Retinal pigment epithelial cell (primary cell): ENCODE results near the gene TLR10.

Experiments
- DNase-seq: peaks from one replicate; pipeline ENCODE4 v3.0.0-alpha.2; 2010; ENCODE audit warnings: low read depth
- H3K4me3 ChIP-seq: 2 replicates; pipeline ENCODE4 v1.5.1; 2011; ENCODE audit warnings: mild to moderate bottlenecking, low read length, control low read depth, moderate library complexity
- TF ChIP-seq, protein P1 (sequence below): conservative IDR thresholded peaks from 2 replicates; pipeline ENCODE4 v1.5.1; 2011; ENCODE audit warnings: low read depth, low read length, control low read depth, inconsistent platforms

The TLR10 gene

DNA sequence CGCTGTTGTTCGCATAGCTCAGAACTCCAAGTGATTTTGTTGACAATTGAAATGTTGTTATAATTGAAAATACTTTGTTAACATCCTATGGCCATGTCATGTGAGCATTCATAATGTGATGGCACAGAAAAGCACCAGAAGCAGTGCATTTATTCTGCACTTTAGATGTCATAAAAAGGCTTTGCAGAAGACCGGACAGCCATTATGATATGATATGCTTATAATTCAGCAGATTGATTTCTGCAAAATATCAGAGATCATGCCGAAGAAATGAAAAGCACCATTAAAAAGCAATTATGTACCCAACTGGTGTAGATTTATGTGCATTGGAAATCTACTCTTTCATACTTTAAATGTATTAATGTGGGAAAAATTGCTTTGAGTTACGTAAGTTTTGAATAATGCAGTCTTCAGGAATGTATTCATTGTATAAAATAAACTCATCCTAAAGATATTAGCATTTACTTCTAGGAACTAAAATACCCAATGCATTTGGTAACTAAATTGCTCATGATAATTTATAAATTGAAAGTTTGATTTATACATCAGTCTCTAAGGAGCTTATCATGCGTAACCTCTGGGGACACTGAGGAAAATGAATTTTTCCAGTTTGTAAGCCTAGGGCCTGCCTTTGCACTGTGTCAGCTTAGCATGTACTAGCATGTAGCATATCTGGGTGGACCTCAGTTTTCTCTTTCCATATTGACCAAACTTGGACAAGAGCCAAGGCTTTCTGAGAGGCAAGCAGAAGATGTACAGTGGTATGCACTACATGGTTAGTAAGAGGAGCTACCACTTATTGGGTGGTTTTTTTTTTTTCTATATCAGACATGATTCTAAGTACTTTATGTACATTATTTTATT lies 43.6 kb downstream of the TLR10 start:
- DNase-seq: no peak
- TF ChIP-seq, protein P1, sequence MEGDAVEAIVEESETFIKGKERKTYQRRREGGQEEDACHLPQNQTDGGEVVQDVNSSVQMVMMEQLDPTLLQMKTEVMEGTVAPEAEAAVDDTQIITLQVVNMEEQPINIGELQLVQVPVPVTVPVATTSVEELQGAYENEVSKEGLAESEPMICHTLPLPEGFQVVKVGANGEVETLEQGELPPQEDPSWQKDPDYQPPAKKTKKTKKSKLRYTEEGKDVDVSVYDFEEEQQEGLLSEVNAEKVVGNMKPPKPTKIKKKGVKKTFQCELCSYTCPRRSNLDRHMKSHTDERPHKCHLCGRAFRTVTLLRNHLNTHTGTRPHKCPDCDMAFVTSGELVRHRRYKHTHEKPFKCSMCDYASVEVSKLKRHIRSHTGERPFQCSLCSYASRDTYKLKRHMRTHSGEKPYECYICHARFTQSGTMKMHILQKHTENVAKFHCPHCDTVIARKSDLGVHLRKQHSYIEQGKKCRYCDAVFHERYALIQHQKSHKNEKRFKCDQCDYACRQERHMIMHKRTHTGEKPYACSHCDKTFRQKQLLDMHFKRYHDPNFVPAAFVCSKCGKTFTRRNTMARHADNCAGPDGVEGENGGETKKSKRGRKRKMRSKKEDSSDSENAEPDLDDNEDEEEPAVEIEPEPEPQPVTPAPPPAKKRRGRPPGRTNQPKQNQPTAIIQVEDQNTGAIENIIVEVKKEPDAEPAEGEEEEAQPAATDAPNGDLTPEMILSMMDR: no peak

DNA sequence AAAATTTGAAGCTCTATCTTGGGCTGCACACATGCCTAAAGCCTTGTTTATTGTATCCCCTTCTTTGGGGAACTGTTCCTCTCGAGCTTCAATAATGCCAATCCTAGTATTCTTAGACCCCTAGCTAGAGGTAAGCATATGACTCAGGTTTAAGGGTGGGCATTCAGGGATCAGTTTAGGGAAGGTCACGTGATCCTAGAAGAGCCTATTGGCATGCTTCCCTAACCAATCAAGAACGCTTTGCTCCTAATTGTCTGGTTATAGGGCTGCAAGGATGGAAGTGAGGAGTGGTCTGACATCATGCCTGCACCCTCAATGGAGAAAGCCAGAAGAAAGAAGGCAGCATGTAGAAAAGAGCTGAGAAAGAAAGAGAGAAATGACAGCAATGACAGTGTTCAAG lies 46.9 kb downstream of the TLR10 start:
- TF ChIP-seq, protein P1: no peak
- no peak for DNase-seq
- H3K4me3 ChIP-seq: no peak overlapping the region

More for the DNA sequence above, 43.6 kb downstream of the TLR10 start:
- H3K4me3 ChIP-seq: no peak overlapping the region

DNA sequence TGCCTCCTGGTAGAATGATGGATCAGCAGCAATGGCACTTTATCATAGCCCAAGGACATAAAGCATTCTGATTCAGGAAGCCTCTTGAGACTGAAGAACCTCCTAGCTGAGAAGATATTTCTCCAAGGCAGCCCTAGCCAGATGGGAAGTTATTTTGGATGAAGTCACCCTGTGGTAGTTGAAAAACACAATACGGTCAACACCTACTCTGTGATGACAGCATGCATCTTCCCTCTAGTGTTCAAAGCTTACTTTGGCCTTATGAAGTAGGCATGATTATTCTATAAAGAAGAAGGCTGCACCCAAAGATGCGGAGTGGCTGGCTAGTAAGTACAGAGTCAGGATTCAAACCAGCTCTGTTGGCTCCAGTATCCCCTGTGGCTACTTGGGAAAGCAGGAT lies 47.9 kb downstream of the TLR10 start:
- TF ChIP-seq, protein P1: no peak
- H3K4me3 ChIP-seq: no peak overlapping the region
- no peak for DNase-seq

DNA sequence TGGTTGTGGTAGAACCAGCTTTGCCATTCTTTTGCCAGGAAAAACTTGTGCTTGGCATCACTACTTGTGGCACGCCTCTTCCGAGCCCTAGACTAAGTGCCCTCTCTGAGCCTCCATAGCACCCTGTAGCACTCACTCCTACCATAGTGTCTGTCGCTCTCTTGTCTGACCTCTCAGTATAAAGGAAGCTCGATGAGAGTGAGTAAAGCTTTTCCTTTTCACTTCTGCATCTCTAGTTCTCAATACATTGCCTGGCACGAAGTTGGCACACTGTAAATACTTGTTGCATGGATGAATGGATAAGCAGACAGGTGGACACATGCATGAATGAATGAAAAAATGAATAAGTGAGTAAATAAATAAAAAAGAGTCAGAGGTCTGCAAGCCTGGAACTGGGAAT lies 48.3 kb downstream of the TLR10 start:
- TF ChIP-seq, protein P1: no peak

DNA sequence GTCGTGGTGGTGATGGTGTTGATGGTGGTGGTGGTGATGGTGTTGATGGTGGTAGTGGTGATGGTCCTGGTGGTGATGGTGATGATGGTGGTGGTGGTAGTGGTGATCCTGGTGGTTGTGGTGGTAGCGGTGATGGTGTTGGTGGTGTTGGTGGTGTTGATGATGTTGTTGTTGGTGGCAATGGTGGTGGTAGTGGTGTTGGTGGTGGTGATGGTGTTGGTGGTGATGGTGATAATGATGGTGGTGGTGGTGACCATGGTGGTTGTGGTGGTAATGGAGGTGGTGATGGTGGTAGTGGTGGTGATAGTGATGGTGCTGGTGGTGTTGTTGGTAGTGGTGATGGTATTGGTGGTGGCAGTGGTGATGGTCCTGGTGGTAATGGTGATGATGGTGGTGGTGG lies 49.1 kb downstream of the TLR10 start:
- no peak overlapping the region for H3K4me3 ChIP-seq
- TF ChIP-seq, protein P1: no peak
- no peak for DNase-seq

More for the DNA sequence above, 48.3 kb downstream of the TLR10 start:
- no peak overlapping the region for H3K4me3 ChIP-seq
- DNase-seq: no peak

DNA sequence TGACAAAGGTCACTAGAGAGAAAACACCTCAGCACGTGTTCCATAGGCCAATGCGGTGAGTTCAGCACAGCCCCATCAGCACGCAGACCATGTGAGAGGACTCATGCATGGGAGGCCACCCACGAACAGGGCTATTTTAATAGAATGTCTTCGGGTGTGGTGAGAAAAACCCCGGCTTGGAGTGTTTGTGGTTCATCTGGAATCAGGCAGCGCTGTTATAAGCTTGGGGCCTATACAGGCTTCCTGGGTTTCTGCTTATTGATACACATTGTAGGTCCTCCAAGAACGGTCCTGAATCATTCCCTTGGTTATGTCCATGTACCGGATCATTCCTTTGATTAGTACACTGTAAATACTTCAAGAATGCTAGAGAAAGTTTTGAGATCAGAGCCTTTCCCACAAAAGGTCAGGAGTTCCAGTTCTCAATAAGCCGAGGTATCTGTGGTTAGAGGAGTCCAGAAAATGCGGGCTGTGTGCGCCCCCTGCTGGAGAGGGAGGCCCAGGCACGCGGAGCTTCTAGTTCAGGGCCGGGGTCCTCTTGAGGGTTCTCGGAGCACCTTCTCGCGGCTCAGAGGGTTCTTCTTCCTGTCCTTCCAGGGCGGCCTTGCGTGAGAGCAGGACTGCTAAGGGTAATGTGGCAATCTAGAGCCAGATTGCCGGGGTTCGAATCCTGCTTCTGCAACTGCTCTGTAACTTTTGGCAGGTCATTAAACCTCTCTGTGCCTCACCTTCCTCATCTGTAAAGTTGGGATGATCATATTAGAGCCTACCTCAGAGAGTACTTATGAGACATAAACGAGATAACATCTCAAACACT lies 51.8 kb downstream of the TLR10 start:
- DNase-seq: peak; percentile 76
- TF ChIP-seq, protein P1: peak; percentile 93
- no peak overlapping the region for H3K4me3 ChIP-seq
